Gastroesophageal sphincter (tissue), 4 donors: Measurements from ENCODE around the gene HSBP1. TPM values are rescaled to one million over a fixed set of nuclear protein-coding genes. Genes with fewer than 3 reads are reported as not detected.

Experiments
- ATAC-seq: fragments of 150-250 bp; one replicate; pipeline ENCODE4 v1.9.1; 2016; ENCODE audit warnings: mild to moderate bottlenecking, moderate library complexity
- H3K27ac ChIP-seq, 4 donors: fragments of 200-600 bp; sonication (generic) in 3 of 4; 1 replicate in 3 of 4; 2 replicates in 1 of 4; pipeline ENCODE4 v1.5.1; 2016 to 2019
- H3K27me3 ChIP-seq: fragments of 200-600 bp; sonication (generic); one replicate; pipeline ENCODE4 v1.5.1; 2019
- H3K36me3 ChIP-seq, 2 donors: fragments of 200-600 bp; sonication (generic); one replicate each; pipeline ENCODE4 v1.5.1; 2019; ENCODE audit warnings: control low read depth in 1 of 2
- H3K4me1 ChIP-seq, 3 donors: fragments of 200-600 bp; sonication (generic); 1 replicate in 2 of 3; 2 replicates in 1 of 3; pipeline ENCODE4 v1.5.1; 2016 to 2019; ENCODE audit warnings: control low read depth in 2 of 3
- H3K4me3 ChIP-seq, 2 donors: fragments of 200-600 bp; sonication (generic); one replicate each; pipeline ENCODE4 v1.5.1; 2019; ENCODE audit warnings: mild to moderate bottlenecking in 1 of 2, moderate library complexity in 1 of 2
- H3K9me3 ChIP-seq, 3 donors: fragments of 200-600 bp; sonication (generic); one replicate each; pipeline ENCODE4 v1.5.1; 2017 to 2019; ENCODE audit warnings: control low read depth in 2 of 3
- EP300 ChIP-seq: sonication (generic); formaldehyde crosslinking; IDR thresholded peaks from one replicate; pipeline ENCODE4 v1.6.1; 2017; ENCODE audit warnings: antibody characterized with exemption, mild to moderate bottlenecking
- POLR2A ChIP-seq, 2 donors: fragments of 450-650 bp; IDR thresholded peaks; one replicate each; pipeline ENCODE4 v1.6.1; 2017; ENCODE audit warnings: antibody characterized with exemption in 2 of 2, mild to moderate bottlenecking in 2 of 2, moderate library complexity in 1 of 2
- POLR2AphosphoS5 ChIP-seq: sonication (generic); formaldehyde crosslinking; IDR thresholded peaks from one replicate; pipeline ENCODE4 v1.6.1; 2017; ENCODE audit warnings: antibody characterized with exemption
- WGBS, 2 donors: methylation state at CpG; one replicate each; pipeline ENCODE4 v1.1.5; 2018; ENCODE audit warnings: low coverage in 1 of 2; 5-methylcytosine and 5-hydroxymethylcytosine counted together
- total RNA-seq, 4 donors: library from RNA; depleted of rRNA; stranded (reverse); fragments of >200 nt; gene quantifications; one replicate each; pipeline ENCODE4 v1.1.0, GENCODE V29; 2016
- TF ChIP-seq, protein P1 (sequence below), 4 experiments: fragments of 200-600 bp in 2 of 4; fragments of 450-650 bp in 2 of 4; sonication (generic) in 1 of 4; IDR thresholded peaks; one replicate each; pipeline ENCODE4 v1.5.1; 2017 to 2019; ENCODE audit warnings: antibody characterized with exemption in 4 of 4, mild to moderate bottlenecking in 2 of 4, moderate library complexity in 2 of 4

The HSBP1 gene
- total RNA-seq, 4 donors from 2014 or later: 9.8 to 66.0 (median 19.3) TPM

DNA sequence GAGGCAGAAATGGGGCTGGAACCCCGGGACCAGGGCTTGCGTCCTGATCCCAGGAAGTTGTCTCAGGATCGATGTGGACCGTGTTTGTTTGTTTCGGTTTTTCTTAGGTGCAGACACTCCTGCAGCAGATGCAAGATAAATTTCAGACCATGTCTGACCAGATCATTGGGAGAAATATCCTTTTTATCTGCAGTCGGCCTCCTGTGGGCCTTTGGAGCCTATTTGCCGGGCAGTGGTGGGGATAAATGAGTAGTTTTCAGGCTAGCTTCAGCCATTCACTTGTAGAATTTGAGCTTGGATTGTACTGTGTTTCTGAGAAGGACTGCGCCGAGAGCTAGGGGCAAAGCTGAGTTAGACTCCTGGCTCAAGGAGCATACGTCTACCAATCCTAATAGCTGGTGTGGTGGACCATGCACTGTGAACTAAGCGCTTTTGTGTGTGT is 816 bp downstream of the HSBP1 start:
- no peaks in the 10 kb centered on the region for H3K27me3 ChIP-seq
- no peak for ATAC-seq
- TF ChIP-seq EP300 (no peak), POLR2A (IDR thresholded peaks at IDR 0.05) (no peak), POLR2AphosphoS5 (no peak)
- TF ChIP-seq, protein P1, sequence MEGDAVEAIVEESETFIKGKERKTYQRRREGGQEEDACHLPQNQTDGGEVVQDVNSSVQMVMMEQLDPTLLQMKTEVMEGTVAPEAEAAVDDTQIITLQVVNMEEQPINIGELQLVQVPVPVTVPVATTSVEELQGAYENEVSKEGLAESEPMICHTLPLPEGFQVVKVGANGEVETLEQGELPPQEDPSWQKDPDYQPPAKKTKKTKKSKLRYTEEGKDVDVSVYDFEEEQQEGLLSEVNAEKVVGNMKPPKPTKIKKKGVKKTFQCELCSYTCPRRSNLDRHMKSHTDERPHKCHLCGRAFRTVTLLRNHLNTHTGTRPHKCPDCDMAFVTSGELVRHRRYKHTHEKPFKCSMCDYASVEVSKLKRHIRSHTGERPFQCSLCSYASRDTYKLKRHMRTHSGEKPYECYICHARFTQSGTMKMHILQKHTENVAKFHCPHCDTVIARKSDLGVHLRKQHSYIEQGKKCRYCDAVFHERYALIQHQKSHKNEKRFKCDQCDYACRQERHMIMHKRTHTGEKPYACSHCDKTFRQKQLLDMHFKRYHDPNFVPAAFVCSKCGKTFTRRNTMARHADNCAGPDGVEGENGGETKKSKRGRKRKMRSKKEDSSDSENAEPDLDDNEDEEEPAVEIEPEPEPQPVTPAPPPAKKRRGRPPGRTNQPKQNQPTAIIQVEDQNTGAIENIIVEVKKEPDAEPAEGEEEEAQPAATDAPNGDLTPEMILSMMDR (IDR thresholded peaks at IDR 0.05): no peak
- no peaks in the 10 kb centered on the region for H3K9me3 ChIP-seq
- H3K27ac ChIP-seq: peak overlapping the region; percentile 44 to 89 (median 82)
- H3K4me3 ChIP-seq: peak overlapping the region; percentile 82 to 85
- H3K4me1 ChIP-seq: peaks cover 0 to 58% (median 14%) of the 10 kb centered on the region in 3 donors
- WGBS, 2 donors: 4 to 19% methylated on average over 5 of the region's 11 CpGs
- peaks cover 0 to 20% of the 10 kb centered on the region in 2 donors for H3K36me3 ChIP-seq

DNA sequence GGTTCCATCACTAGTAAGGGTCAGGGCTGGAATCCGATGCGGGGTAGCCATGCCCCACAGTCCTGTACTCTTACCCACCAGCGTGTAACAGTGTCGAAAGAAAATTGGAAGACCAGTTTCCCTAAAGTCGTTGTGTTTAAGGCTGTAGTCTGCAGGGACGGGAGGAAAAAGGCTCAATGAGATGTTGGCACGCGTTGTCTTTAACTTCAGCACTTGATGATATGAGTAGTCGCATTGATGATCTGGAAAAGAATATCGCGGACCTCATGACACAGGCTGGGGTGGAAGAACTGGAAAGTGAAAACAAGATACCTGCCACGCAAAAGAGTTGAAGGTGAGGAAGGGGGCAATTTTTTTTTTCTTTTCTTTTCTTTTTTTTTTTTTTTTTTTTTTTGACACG is 1.3 kb downstream of the HSBP1 start:
- no peaks in the 10 kb centered on the region for H3K27me3 ChIP-seq
- peaks cover 0 to 63% (median 14%) of the 10 kb centered on the region in 3 donors for H3K4me1 ChIP-seq
- ATAC-seq: no peak
- H3K36me3 ChIP-seq: peaks cover 0 to 20% of the 10 kb centered on the region in 2 donors
- WGBS, 2 donors: 78 to 82% methylated on average over 12 to 13 of the region's 13 CpGs
- H3K4me3 ChIP-seq: peak overlapping the region; percentile 82 to 85
- H3K27ac ChIP-seq: peak overlapping the region in 2 of 4 donors; percentile 86 to 89
- TF ChIP-seq EP300: no peak
- TF ChIP-seq POLR2A (IDR thresholded peaks at IDR 0.05): no peak
- TF ChIP-seq POLR2AphosphoS5: no peak
- TF ChIP-seq, protein P1 (IDR thresholded peaks at IDR 0.05): no peak
- H3K9me3 ChIP-seq: no peaks in the 10 kb centered on the region

DNA sequence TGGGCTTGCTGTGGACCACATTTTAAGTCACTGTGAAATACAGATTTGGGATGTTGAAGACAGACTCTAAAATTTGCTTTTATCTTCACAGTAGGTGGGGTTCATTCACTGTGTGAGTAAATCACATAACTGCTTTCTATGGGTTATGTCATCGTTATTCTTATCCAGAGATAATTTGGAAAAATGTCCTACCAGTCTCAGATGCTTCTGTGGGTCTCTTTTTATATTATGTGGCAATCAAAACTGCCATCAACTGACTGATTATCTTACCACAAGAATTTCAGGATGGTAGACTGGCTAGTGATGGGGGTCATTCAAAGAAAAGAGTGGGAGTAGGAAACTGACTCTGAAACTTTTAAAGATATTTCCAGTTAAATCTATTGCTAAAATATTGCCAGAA is 3.1 kb downstream of the HSBP1 start:
- TF ChIP-seq, protein P1 (IDR thresholded peaks at IDR 0.05): no peak
- TF ChIP-seq POLR2A (IDR thresholded peaks at IDR 0.05): no peak
- no peak for TF ChIP-seq POLR2AphosphoS5
- TF ChIP-seq EP300: no peak
- Histone ChIP-seq H3K27me3 (no peaks in the 10 kb centered on the region), H3K9me3 (no peaks in the 10 kb centered on the region), H3K4me1 (peaks cover 0 to 79% (median 14%) of the 10 kb centered on the region in 3 donors), H3K27ac (no peak overlapping the region), H3K36me3 (peaks cover 0 to 20% of the 10 kb centered on the region in 2 donors), H3K4me3 (no peak overlapping the region)
- ATAC-seq: no peak
- WGBS, 2 donors: 69 to 71% methylated on average over 1 of the region's 1 CpG

DNA sequence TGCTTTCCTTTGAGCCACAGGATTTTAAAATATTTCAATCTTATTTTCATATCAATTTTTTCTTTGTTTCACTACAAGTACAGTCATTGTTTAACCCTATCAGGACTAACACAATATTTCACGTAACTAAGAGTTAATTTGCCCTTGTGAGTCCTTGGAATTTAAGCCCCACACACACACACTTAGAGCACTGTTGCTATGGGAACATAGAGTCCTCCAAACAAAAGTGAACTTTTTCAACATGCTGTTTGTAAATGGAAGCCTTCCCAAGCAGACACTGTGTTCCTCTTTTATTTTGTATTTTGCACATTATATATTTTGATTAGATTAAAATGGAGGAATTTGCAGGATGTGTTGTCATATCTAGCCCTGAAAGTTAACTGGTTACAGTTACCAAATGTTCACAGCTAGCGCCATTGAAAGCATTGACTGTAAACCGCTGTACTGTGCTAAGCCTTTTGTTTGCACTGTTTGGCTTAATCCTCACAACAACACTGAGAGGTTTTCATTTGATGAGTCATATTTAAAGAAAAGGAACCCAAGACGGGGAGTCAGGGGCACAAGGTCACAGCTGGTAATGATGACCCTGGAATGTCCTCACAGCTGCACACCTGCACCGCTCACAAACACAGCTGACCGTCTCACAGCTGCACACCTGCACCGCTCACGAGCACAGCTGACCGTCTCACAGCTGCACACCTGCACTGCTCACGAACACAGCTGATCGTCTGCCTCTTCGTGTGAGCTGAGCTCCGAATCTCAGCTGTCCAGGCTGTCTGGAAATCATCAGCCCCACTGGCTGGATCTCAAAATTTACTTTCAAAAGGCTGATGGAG is 6.3 kb downstream of the HSBP1 start:
- Histone ChIP-seq H3K36me3 (peaks cover 0 to 20% of the 10 kb centered on the region in 2 donors), H3K4me1 (peaks cover 0 to 65% (median 10%) of the 10 kb centered on the region in 3 donors), H3K27me3 (no peaks in the 10 kb centered on the region), H3K9me3 (no peaks in the 10 kb centered on the region), H3K4me3 (peak overlapping the region in 1 of 2 donors; percentile 11), H3K27ac (peak overlapping the region in 3 of 4 donors; percentile 62 to 77 (median 71))
- TF ChIP-seq, protein P1 (IDR thresholded peaks at IDR 0.05): no peak
- TF ChIP-seq POLR2AphosphoS5: peak; percentile 30
- ATAC-seq: peak; percentile 70
- 4 to 33% methylated on average over 3 to 11 of the region's 13 CpGs for WGBS, 2 donors

DNA sequence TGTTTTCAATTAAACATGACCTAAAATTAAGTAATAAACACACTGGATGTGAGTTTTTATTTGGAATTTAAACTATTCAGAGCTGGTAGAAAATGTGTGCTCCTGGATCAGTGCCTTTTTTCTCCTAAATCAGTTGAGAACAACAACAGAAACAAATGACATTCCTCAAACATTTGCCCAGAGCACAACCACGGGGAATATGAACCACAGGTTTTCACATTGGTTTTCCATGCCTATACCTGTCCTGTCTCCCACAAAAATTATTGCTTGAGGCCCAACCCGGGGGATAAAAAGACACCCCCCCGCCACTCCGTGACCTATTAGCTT is 6.8 kb downstream of the HSBP1 start:
- no peak for ATAC-seq
- Histone ChIP-seq H3K4me1 (peaks cover 0 to 59% (median 8%) of the 10 kb centered on the region in 3 donors), H3K4me3 (no peak overlapping the region), H3K36me3 (peaks cover 0 to 17% of the 10 kb centered on the region in 2 donors), H3K27me3 (no peaks in the 10 kb centered on the region), H3K27ac (peak overlapping the region in 3 of 4 donors; percentile 62 to 77 (median 71)), H3K9me3 (no peaks in the 10 kb centered on the region)
- TF ChIP-seq POLR2A (IDR thresholded peaks at IDR 0.05) (no peak), EP300 (no peak), POLR2AphosphoS5 (no peak)
- TF ChIP-seq, protein P1 (IDR thresholded peaks at IDR 0.05): no peak
- 30 to 49% methylated on average over 4 of the region's 4 CpGs for WGBS, 2 donors
